Caco-2 (cell line): ENCODE results near the gene AHNAK2. TPM values are rescaled to one million over a fixed set of nuclear protein-coding genes. Genes with fewer than 3 reads are reported as not detected.
"Not testable (repeated sequence)": the region's sequence is repeated elsewhere in the genome, so short reads cannot be mapped to it uniquely, and the experiment has no call there.

Experiments used
- BruUV-seq: library from RNA; stranded (reverse); fragments of 400-500 nt; replicated peaks from 2 replicates; lab custom pipeline; 2021; lab: Mats Ljungman, UMichigan
- CTCF ChIA-PET: fragments of 300-600 bp; sonication (Branson Sonifier 250); formaldehyde crosslinking; loops from one replicate; lab custom pipeline; 2022; ENCODE audit warnings: antibody characterized with exemption; lab: Charles Lee
- POLR2A ChIA-PET: fragments of 300-600 bp; sonication (Branson Sonifier 250); formaldehyde crosslinking; loops from one replicate; lab custom pipeline; 2022; ENCODE audit warnings: antibody characterized with exemption; lab: Charles Lee
- DNase-seq, 2 experiments: peaks; one replicate each; pipeline versions ENCODE4 v3.0.0 to v3.0.0-alpha.2; 2020 to 2022
- H3K27me3 ChIP-seq: replicated peaks from 2 replicates; pipeline ENCODE4 v1.6.0; 2011; ENCODE audit warnings: low read length; ENCODE audit not compliant: control insufficient read depth, insufficient read depth
- H3K36me3 ChIP-seq: 2 replicates; pipeline ENCODE4 v1.5.1; 2011; ENCODE audit warnings: low read length; ENCODE audit not compliant: control insufficient read depth, insufficient read depth
- H3K4me1 ChIP-seq: fragments of 250-450 bp; sonication (Bioruptor Pico); 2 replicates; pipeline ENCODE4 v1.5.1; 2020; ENCODE audit warnings: mild to moderate bottlenecking
- H3K4me3 ChIP-seq: 2 replicates; pipeline ENCODE4 v1.5.1; 2011; ENCODE audit warnings: low read depth, mild to moderate bottlenecking, control low read depth, low read length
- H3K9me3 ChIP-seq: fragments of 250-450 bp; sonication (Bioruptor Pico); 2 replicates; pipeline ENCODE4 v1.5.1; 2020; ENCODE audit warnings: mild to moderate bottlenecking, moderate library complexity
- H3K27ac Mint-ChIP-seq: one replicate; pipeline ENCODE4 v1.8.0; 2022; ENCODE audit warnings: mixed read lengths; ENCODE audit not compliant: unreplicated experiment
- H3K27me3 Mint-ChIP-seq: one replicate; pipeline ENCODE4 v1.8.0; 2022; ENCODE audit warnings: mixed read lengths; ENCODE audit not compliant: insufficient read depth, unreplicated experiment
- H3K36me3 Mint-ChIP-seq: one replicate; pipeline ENCODE4 v1.8.0; 2022; ENCODE audit warnings: mild to moderate bottlenecking, mixed read lengths; ENCODE audit not compliant: insufficient read depth, unreplicated experiment
- H3K4me1 Mint-ChIP-seq: one replicate; pipeline ENCODE4 v1.8.0; 2022; ENCODE audit warnings: low read depth, mixed read lengths; ENCODE audit not compliant: unreplicated experiment
- H3K4me3 Mint-ChIP-seq: one replicate; pipeline ENCODE4 v1.8.0; 2022; ENCODE audit warnings: mild to moderate bottlenecking, moderate library complexity, mixed read lengths; ENCODE audit not compliant: unreplicated experiment
- H3K9me3 Mint-ChIP-seq: one replicate; pipeline ENCODE4 v1.8.0; 2022; ENCODE audit warnings: mixed read lengths; ENCODE audit not compliant: unreplicated experiment
- intact Hi-C: fragments of 100-400 bp; cut with micrococcal nuclease; formaldehyde crosslinking; loops from one replicate; pipeline ENCODE4 v1.10.0; 2022; ENCODE audit not compliant: unreplicated experiment
- total RNA-seq: library from RNA; stranded (reverse); gene quantifications from 2 replicates; pipeline ENCODE4 v1.2.3, GENCODE V29; 2022
- TF ChIP-seq, protein P1 (sequence below), 2 experiments: fragments of 200-600 bp in 1 of 2; IDR thresholded peaks; 1 replicate in 1 of 2; 2 replicates in 1 of 2; pipeline versions ENCODE4 v1.5.1 to v1.8.0; 2011 to 2022; ENCODE audit warnings: antibody characterized with exemption in 1 of 2, control low read depth in 1 of 2, inconsistent platforms in 1 of 2, low read depth in 1 of 2, low read length in 1 of 2, mild to moderate bottlenecking in 1 of 2, moderate library complexity in 1 of 2; ENCODE audit not compliant: insufficient read depth in 1 of 2, severe bottlenecking in 1 of 2, unreplicated experiment in 1 of 2

The AHNAK2 gene
- total RNA-seq, 1 experiment from 2014 or later = 0.77 TPM

DNA sequence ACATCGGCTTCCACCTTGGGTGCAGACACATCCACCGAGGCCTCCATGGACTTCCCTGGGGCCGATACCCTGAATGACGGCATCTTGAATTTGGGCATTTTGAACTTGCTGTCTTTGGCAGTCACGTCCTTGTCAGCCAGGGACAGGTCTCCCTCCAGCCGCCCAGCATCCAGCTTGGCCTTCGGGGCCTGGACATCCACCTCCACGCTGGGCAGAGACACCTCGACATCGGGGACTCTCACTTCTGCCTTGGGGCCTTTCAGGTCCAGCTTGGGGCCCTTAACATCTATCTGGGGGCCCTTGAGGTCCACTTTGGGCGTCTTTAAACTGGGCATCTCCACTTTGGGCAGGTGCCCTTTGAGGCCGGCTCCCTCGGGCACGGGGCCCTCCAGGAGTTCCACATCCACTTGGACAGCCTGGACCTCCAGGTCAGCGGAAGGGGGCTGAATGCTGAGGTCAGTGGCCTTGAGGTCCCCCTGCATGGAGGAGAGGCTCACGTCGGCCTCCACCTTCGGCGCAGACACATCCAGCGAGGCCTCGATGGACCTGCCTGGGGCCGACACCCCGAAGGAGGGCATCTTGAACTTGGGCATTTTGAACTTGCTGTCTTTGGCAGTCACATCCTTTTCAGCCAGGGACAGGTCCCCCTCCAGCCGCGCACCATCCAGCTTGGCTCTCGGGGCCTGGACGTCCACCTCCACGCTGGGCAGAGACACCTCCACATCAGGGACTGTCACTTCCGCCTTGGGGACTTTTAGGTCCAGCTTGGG lies 33.6 kb downstream of the AHNAK2 start:
- H3K27me3 Mint-ChIP-seq, H3K4me1 Mint-ChIP-seq, H3K9me3 ChIP-seq, POLR2A ChIA-PET, CTCF ChIA-PET, BruUV-seq, H3K27me3 ChIP-seq, H3K4me3 Mint-ChIP-seq, H3K36me3 ChIP-seq, intact Hi-C loops, H3K4me3 ChIP-seq, H3K4me1 ChIP-seq, H3K36me3 Mint-ChIP-seq, H3K27ac Mint-ChIP-seq, H3K9me3 Mint-ChIP-seq: not testable (repeated sequence)
- DNase-seq = peak in 1 of 2 experiments; percentile 23

GRCh38 chr14:104944016-104944308 lies 34.2 kb downstream of the AHNAK2 start:
- H3K4me1 Mint-ChIP-seq, H3K36me3 ChIP-seq, BruUV-seq, H3K4me1 ChIP-seq, H3K27ac Mint-ChIP-seq, DNase-seq, H3K27me3 Mint-ChIP-seq, intact Hi-C loops, H3K9me3 Mint-ChIP-seq, H3K36me3 Mint-ChIP-seq, CTCF ChIA-PET, H3K4me3 Mint-ChIP-seq, H3K9me3 ChIP-seq, H3K4me3 ChIP-seq, H3K27me3 ChIP-seq, POLR2A ChIA-PET: not testable (repeated sequence)

- H3K4me3 Mint-ChIP-seq, H3K27me3 Mint-ChIP-seq, H3K27ac Mint-ChIP-seq, POLR2A ChIA-PET, H3K9me3 Mint-ChIP-seq, H3K4me3 ChIP-seq, H3K36me3 ChIP-seq, intact Hi-C loops, BruUV-seq, H3K27me3 ChIP-seq, CTCF ChIA-PET, H3K4me1 Mint-ChIP-seq, H3K9me3 ChIP-seq, H3K36me3 Mint-ChIP-seq, H3K4me1 ChIP-seq: not testable (repeated sequence)
- peak in 1 of 2 experiments; percentile 19 for DNase-seq
These were observed 34.8 kb downstream of the AHNAK2 start for GRCh38 chr14:104943216-104944015.

GRCh38 chr14:104942586-104942985 lies 35.6 kb downstream of the AHNAK2 start:
- ChIA-PET POLR2A (no interaction called here), CTCF (no interaction called here)
- TF ChIP-seq, protein P1, sequence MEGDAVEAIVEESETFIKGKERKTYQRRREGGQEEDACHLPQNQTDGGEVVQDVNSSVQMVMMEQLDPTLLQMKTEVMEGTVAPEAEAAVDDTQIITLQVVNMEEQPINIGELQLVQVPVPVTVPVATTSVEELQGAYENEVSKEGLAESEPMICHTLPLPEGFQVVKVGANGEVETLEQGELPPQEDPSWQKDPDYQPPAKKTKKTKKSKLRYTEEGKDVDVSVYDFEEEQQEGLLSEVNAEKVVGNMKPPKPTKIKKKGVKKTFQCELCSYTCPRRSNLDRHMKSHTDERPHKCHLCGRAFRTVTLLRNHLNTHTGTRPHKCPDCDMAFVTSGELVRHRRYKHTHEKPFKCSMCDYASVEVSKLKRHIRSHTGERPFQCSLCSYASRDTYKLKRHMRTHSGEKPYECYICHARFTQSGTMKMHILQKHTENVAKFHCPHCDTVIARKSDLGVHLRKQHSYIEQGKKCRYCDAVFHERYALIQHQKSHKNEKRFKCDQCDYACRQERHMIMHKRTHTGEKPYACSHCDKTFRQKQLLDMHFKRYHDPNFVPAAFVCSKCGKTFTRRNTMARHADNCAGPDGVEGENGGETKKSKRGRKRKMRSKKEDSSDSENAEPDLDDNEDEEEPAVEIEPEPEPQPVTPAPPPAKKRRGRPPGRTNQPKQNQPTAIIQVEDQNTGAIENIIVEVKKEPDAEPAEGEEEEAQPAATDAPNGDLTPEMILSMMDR (IDR thresholded peaks at IDR 0.05; ENCODE audit: insufficient read depth in 1 of 2, low read depth in 1 of 2, low read length in 1 of 2, severe bottlenecking in 1 of 2, unreplicated experiment in 1 of 2) = no peak
- H3K4me3 ChIP-seq = no peak overlapping the region
- H3K27me3 Mint-ChIP-seq = peaks cover 7% of the 10 kb centered on the region
- peak in 1 of 2 experiments; percentile 23 for DNase-seq
- H3K4me1 Mint-ChIP-seq = no peaks in the 10 kb centered on the region
- BruUV-seq = no TSS peak
- intact Hi-C loops = no loop called here
- no peak overlapping the region for H3K4me3 Mint-ChIP-seq
- no peaks in the 10 kb centered on the region for H3K9me3 ChIP-seq
- no peaks in the 10 kb centered on the region for H3K36me3 Mint-ChIP-seq
- H3K4me1 ChIP-seq = no peaks in the 10 kb centered on the region
- H3K27me3 ChIP-seq = no peaks in the 10 kb centered on the region; the same call in none of the 2 replicates
- no peaks in the 10 kb centered on the region for H3K9me3 Mint-ChIP-seq
- no peak overlapping the region for H3K27ac Mint-ChIP-seq
- H3K36me3 ChIP-seq = no peaks in the 10 kb centered on the region
